OCI-LY1 (cell line): ENCODE results near the gene LY86.

Source experiments
- H2AFZ ChIP-seq: fragments of 200-600 bp; sonication (generic), shearing (Covaris generic); 2 replicates; pipeline ENCODE4 v1.6.0; 2014; ENCODE audit warnings: antibody characterized with exemption, mild to moderate bottlenecking, low read length
- H3F3A ChIP-seq: fragments of 200-600 bp; sonication (generic), shearing (Covaris generic); 2 replicates; pipeline ENCODE4 v1.6.0; 2014; ENCODE audit warnings: mild to moderate bottlenecking, antibody characterized with exemption, low read length, moderate library complexity; ENCODE audit not compliant: insufficient read depth
- H3K27ac ChIP-seq: fragments of 200-600 bp; sonication (generic); 2 replicates; pipeline ENCODE4 v1.5.1; 2014; ENCODE audit warnings: low read length, mixed run types, mild to moderate bottlenecking, low read depth; ENCODE audit not compliant: poor library complexity, severe bottlenecking
- H3K27me3 ChIP-seq: fragments of 200-600 bp; sonication (generic); 2 replicates; pipeline ENCODE4 v1.6.0; 2014; ENCODE audit warnings: antibody characterized with exemption, mild to moderate bottlenecking, low read length, moderate library complexity; ENCODE audit not compliant: insufficient read depth
- H3K36me3 ChIP-seq: fragments of 200-600 bp; sonication (generic); 2 replicates; pipeline ENCODE4 v1.6.1; 2014; ENCODE audit warnings: mild to moderate bottlenecking, antibody characterized with exemption, low read length, moderate library complexity, mixed read lengths; ENCODE audit not compliant: insufficient read depth
- H3K4me1 ChIP-seq: fragments of 200-600 bp; sonication (generic); 2 replicates; pipeline ENCODE4 v1.5.1; 2014; ENCODE audit warnings: mild to moderate bottlenecking, low read length, moderate library complexity; ENCODE audit not compliant: insufficient read depth, severe bottlenecking
- H3K4me2 ChIP-seq: fragments of 200-600 bp; sonication (generic), shearing (Covaris generic); 2 replicates; pipeline ENCODE4 v1.6.1; 2014; ENCODE audit warnings: low read length
- H3K4me3 ChIP-seq: fragments of 200-600 bp; sonication (generic); 2 replicates; pipeline ENCODE4 v1.5.1; 2014; ENCODE audit warnings: low read length, low read depth, mild to moderate bottlenecking, mixed read lengths; ENCODE audit not compliant: poor library complexity, severe bottlenecking
- H3K79me2 ChIP-seq: fragments of 200-600 bp; shearing (Covaris generic); 2 replicates; pipeline ENCODE4 v1.6.1; 2016; ENCODE audit warnings: mixed run types, low read length, mixed read lengths; ENCODE audit not compliant: insufficient read depth
- H3K9ac ChIP-seq: fragments of 200-600 bp; sonication (generic), shearing (Covaris generic); 2 replicates; pipeline ENCODE4 v1.6.1; 2014; ENCODE audit warnings: mild to moderate bottlenecking, low read length, mixed read lengths
- H3K9me2 ChIP-seq: fragments of 200-600 bp; sonication (generic), shearing (Covaris generic); 2 replicates; pipeline ENCODE4 v1.6.1; 2014; ENCODE audit warnings: low read depth, mild to moderate bottlenecking, low read length, mixed read lengths
- H3K9me3 ChIP-seq: fragments of 200-600 bp; shearing (Covaris generic); 2 replicates; pipeline ENCODE4 v1.6.1; 2014; ENCODE audit warnings: low read length, mixed read lengths
- H4K20me1 ChIP-seq: fragments of 200-600 bp; sonication (generic), shearing (Covaris generic); 2 replicates; pipeline ENCODE4 v1.6.0; 2016; ENCODE audit warnings: mild to moderate bottlenecking, low read length; ENCODE audit not compliant: insufficient read depth
- CTCF ChIP-seq: fragments of 200-600 bp; sonication (generic), shearing (Covaris generic); IDR thresholded peaks from 2 replicates; pipeline ENCODE4 v1.5.1; 2017; ENCODE audit warnings: mild to moderate bottlenecking, antibody characterized with exemption, low read length, moderate library complexity, mixed read lengths
- EZH2 ChIP-seq: fragments of 200-600 bp; sonication (generic), shearing (Covaris generic); IDR thresholded peaks from 2 replicates; pipeline ENCODE4 v1.8.0; 2017; ENCODE audit warnings: borderline replicate concordance, mixed run types, mild to moderate bottlenecking, antibody characterized with exemption, low read length, moderate library complexity, mixed read lengths

LY86 gene

GRCh38 chr6:6648692-6649343 lies 60.3 kb downstream of the LY86 start:
- H3K9me3 ChIP-seq: no peaks in the 10 kb centered on the region
- H3K4me3 ChIP-seq: no peak overlapping the region
- H3K27ac ChIP-seq: no peak overlapping the region
- H3K4me2 ChIP-seq: no peak overlapping the region
- H3K9me2 ChIP-seq: no peaks in the 10 kb centered on the region
- H3K79me2 ChIP-seq: no peaks in the 10 kb centered on the region
- H3F3A ChIP-seq: no peaks in the 10 kb centered on the region
- H4K20me1 ChIP-seq: no peaks in the 10 kb centered on the region
- no peak overlapping the region for H2AFZ ChIP-seq
- no peak overlapping the region for H3K9ac ChIP-seq
- H3K4me1 ChIP-seq: no peaks in the 10 kb centered on the region
- peaks cover 37% of the 10 kb centered on the region for H3K36me3 ChIP-seq
- no peak for TF ChIP-seq EZH2
- no peak for TF ChIP-seq CTCF
- no peaks in the 10 kb centered on the region for H3K27me3 ChIP-seq

GRCh38 chr6:6649824-6650349 lies 61.4 kb downstream of the LY86 start:
- Histone ChIP-seq H3K27me3 (no peaks in the 10 kb centered on the region), H3K4me3 (no peak overlapping the region), H3K27ac (no peak overlapping the region), H3K36me3 (peaks cover 37% of the 10 kb centered on the region), H3K9me3 (no peaks in the 10 kb centered on the region), H3K9me2 (no peaks in the 10 kb centered on the region), H2AFZ (no peak overlapping the region), H3K4me1 (no peaks in the 10 kb centered on the region), H4K20me1 (no peaks in the 10 kb centered on the region), H3K4me2 (no peak overlapping the region), H3K9ac (no peak overlapping the region), H3F3A (no peaks in the 10 kb centered on the region), H3K79me2 (no peaks in the 10 kb centered on the region)
- no peak for TF ChIP-seq CTCF
- no peak for TF ChIP-seq EZH2

DNA sequence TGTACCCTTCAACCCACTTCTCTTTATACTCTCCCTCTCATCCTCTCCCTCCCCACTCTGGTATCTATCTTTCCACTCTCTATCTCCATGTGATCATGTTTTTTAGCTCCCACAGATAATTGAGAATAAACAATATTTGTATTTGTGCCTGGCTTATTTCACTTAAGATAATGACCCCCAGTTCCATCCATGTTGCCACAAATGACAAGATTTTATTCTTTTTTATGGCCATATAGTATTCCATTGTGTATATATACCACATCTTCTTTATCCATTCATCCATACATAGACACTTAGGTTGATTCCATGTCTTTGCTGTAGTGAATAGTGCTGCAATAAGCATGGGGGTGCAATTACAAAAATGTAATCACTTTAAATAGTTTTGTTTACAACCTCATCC lies 62.3 kb downstream of the LY86 start:
- Histone ChIP-seq H3K9ac (no peak overlapping the region), H4K20me1 (no peaks in the 10 kb centered on the region), H2AFZ (no peak overlapping the region), H3K79me2 (no peaks in the 10 kb centered on the region), H3K4me2 (no peak overlapping the region), H3K27ac (no peak overlapping the region), H3K4me1 (no peaks in the 10 kb centered on the region), H3K36me3 (peaks cover 37% of the 10 kb centered on the region), H3K9me2 (no peaks in the 10 kb centered on the region), H3F3A (no peaks in the 10 kb centered on the region), H3K9me3 (no peaks in the 10 kb centered on the region), H3K27me3 (no peaks in the 10 kb centered on the region), H3K4me3 (no peak overlapping the region)
- TF ChIP-seq EZH2 (no peak), CTCF (no peak)
